ENCODE measurements around the gene ATG2A.

DNA sequence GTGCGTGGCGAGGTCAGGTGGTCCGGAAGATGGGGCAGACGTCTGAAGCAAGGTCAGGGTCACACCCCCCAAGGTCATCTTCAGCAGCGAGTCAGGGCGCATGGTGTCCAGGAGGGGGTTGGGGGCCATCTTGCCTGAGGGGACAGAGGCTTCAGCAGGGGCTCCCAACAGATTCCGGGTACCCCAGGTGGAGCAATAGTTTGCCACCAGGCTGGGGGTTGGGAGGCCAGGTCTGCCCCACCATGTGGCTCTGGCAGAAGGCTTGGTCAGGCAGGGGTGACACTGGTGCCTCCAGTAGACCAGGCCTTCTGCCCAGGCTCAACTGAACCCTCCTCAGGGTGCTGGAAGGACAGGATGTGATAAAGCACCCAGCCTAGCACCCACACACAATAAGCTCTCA, 5.9 kb downstream of the ATG2A start:
- TF ChIP-seq POLR2AphosphoS5 (IDR thresholded peaks at IDR 0.05) (no peak), POLR2A (IDR thresholded peaks at IDR 0.05) (no peak)
- TF ChIP-seq, protein P1, sequence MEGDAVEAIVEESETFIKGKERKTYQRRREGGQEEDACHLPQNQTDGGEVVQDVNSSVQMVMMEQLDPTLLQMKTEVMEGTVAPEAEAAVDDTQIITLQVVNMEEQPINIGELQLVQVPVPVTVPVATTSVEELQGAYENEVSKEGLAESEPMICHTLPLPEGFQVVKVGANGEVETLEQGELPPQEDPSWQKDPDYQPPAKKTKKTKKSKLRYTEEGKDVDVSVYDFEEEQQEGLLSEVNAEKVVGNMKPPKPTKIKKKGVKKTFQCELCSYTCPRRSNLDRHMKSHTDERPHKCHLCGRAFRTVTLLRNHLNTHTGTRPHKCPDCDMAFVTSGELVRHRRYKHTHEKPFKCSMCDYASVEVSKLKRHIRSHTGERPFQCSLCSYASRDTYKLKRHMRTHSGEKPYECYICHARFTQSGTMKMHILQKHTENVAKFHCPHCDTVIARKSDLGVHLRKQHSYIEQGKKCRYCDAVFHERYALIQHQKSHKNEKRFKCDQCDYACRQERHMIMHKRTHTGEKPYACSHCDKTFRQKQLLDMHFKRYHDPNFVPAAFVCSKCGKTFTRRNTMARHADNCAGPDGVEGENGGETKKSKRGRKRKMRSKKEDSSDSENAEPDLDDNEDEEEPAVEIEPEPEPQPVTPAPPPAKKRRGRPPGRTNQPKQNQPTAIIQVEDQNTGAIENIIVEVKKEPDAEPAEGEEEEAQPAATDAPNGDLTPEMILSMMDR (IDR thresholded peaks at IDR 0.05) = no peak
